Measurements from ENCODE around the gene ANKRD63.

DNA sequence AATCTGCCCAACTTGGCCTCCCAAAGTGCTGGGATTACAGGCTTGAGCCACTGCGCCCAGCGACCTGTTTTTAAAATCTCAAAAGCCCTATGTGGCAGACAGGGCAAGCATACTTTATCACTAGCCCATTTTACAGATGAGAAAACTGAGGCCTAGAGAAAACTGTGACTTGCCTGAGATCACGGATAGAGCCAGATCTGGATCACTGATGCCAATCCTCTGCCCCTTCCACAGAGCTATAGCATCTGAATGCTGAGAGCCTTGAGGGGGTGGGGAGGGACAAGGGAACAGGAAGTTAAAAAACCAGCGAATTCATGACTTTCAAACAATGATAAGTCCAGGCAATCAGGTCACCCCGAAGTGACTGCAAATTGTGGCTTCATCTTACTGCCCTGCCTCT, 7.3 kb downstream of the ANKRD63 start:
- TF ChIP-seq, protein P1, sequence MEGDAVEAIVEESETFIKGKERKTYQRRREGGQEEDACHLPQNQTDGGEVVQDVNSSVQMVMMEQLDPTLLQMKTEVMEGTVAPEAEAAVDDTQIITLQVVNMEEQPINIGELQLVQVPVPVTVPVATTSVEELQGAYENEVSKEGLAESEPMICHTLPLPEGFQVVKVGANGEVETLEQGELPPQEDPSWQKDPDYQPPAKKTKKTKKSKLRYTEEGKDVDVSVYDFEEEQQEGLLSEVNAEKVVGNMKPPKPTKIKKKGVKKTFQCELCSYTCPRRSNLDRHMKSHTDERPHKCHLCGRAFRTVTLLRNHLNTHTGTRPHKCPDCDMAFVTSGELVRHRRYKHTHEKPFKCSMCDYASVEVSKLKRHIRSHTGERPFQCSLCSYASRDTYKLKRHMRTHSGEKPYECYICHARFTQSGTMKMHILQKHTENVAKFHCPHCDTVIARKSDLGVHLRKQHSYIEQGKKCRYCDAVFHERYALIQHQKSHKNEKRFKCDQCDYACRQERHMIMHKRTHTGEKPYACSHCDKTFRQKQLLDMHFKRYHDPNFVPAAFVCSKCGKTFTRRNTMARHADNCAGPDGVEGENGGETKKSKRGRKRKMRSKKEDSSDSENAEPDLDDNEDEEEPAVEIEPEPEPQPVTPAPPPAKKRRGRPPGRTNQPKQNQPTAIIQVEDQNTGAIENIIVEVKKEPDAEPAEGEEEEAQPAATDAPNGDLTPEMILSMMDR (IDR thresholded peaks at IDR 0.05 in 8 of 11, conservative IDR thresholded peaks at IDR 0.05 in 3 of 11) = no peak
- TF ChIP-seq POLR2A (IDR thresholded peaks at IDR 0.05) = no peak
- no peak for TF ChIP-seq POLR2AphosphoS5 (IDR thresholded peaks at IDR 0.05)
